ENCODE measurements around the gene DDIAS.
A peak's percentile ranks its signal among the peaks of the same experiment; 100 is the strongest.
"Not testable (repeated sequence)": the region's sequence is repeated elsewhere in the genome, so short reads cannot be mapped to it uniquely, and the experiment has no call there.

The DDIAS gene

DNA sequence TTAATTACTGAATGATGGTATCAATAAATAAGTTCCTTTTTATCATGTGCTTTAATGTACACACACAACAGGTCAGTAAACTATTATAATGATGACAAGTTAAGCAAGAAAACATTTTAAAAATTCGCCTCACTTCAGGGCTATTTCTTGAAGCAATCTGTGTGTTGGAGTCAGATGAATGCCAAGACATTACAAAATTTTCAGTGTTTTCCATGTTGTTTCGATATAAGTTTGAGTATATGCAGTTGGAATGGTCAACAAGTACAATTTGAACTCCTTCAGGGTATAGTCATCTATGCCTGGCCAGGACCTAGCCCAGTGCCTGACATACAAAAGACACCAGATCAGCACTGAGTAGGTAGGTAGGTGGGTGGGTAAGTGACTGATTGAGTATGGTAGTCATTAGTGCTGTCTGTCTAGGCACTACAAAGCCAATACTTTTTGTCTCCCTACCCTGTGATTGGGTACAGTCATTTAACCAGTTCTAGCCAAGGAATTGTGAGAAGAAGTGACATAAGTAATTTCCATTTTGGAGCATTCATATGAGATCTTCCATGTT is 8.8 kb upstream of the DDIAS start:
- DNase-seq, result no peak

DNA sequence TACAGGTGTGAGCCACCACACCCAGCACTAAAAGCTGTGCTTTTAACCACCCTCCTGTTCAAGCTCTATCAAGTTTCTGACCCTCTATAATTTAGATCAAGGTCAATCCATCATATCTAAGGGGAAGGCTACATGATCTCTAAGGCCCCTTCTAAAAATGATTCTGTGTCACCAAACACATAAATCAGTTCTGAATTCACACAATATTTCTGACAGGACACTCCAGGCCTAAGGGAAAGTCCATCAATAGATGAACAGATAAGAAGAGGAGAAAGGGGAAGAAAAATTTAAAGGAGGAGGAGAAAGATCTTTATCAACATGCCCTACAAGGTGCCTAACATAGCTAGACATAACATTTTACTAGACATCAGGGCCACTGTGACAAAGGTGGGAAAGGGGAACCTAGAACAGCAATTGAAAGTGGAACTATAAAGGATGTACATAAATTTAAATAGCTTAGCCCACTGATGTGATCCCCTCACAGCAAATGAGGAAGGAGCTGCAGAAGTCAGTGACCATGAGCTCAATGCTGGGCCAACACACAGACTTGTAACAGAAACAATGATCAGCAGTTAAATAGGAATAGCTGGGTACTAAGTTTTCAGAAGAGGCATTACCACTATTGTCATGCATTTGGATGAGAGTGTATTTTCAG is 6.0 kb upstream of the DDIAS start:
- no peak for DNase-seq

GRCh38 chr11:82896183-82896582 is 5.4 kb upstream of the DDIAS start:
- DNase-seq, result no peak

DNA sequence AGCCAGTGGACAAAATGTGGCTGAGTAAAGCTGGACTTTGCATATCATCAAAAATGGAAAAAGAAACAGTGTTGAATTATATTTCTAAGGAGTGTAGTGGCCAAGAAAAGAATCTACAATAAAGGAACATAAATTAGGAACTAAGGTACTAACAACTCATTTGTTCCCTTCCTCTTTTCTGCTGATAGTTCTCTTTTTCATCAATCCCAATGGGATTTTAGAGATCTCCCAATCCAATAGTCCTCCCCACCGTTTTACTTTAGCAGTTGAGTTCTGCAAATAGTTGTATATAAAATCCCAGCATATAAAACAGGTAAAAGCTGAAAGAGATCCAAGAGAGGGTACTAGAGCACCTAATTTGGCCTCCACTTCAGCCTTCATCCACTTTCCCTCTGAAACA is 3.3 kb upstream of the DDIAS start:
- no peak for DNase-seq

DNA sequence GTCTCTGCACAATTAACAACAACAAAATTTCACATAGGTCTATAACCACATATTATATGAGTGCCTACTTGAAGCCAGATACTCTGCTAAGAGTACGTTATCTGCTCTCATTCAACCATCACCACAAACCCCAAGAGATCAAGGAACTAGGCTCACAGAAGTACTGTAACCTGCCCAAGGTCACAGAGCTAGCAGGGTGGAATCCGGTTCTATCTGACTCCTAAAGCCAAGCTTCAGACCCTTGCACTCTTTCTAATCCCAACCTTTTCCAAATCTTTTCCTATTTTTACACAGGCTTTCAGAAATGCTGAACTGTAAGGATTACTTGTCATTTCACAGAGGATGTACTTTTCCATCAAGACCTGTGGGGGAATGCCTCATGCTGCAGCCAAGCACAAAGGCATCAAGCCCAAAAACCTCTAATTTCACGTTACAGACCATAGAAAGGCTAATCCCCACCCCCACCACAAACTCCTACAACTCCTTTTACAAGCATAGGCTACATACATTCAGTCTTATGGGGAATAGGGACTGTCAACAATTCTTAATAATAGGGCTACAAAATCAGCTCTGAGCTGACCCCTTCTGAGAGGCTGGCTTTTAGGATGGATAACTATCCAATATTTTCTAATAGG is 2.2 kb upstream of the DDIAS start:
- no peak for DNase-seq

DNA sequence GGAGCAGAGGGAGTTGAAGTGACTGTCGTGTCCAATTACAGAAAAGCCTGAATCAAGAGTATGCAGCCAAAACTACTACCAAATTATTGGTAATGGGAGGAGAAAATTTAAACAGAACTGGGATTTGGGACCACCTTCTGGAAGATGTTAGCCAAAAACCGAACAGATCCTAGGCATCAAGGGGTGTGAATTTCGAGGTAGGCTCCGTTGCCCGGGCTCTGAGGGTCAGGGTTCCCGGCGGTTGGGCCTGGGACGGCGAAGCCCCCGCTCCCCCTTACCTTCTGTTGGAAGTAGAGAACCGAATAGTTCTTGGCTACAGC is 1.6 kb upstream of the DDIAS start:
- peak; percentile 20 for DNase-seq

DNA sequence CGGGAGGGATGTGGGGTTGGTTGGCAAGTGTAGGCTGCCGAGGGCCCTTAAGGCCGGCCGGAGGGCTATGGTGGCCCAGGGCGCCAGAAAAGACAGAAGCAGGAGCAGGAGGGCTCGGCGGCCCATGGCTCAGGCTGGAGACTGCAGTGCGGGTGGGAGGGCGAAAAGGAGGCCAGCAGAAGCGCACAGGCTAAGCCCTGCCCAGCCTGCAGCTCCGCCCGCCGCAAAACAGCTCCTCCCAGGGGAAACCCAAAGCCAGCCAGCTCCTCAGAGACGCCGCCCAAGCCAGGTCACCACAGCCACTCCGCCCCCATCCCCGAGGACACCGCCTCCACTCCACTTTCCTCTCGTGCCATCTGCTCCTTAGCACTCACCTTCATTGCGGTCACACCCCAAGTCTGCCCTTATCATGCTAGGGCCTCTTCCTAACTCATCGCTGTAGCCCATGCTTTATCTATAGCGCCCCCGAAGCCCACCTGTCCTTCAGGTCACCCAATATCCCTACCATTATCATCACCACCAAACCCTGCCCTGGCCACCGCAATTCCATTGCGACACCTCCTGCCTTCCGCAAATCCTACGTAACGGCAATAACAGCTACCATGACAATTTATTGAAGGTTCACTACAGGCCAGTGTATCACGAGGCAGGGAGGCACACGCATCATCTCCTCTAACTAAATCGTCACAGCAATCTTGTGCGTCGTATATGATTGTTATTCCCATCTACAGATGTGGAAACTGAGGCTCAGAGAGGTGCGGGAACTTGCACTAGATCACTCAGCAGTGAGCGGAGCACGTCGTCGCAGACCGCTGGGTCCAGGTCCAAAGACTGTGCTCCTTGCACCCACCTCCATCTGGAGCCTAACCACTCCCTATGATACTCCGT is 1.0 kb upstream of the DDIAS start, which contains the start of gene PRCP:
Gene PRCP (minus strand): TSS at position 154 of the 888 bp plus-strand sequence. CDS start 28 bp downstream, at position 126.
- DNase-seq, result peak; percentile 94

- DNase-seq, result no peak
Measured at GRCh38 chr11:82901922-82902485, 468 bp downstream of the DDIAS start.

- no peak for DNase-seq
Measured at GRCh38 chr11:82902880-82903279, 1.3 kb downstream of the DDIAS start.

- no peak for DNase-seq
Measured at GRCh38 chr11:82903843-82904586, 2.5 kb downstream of the DDIAS start.

DNA sequence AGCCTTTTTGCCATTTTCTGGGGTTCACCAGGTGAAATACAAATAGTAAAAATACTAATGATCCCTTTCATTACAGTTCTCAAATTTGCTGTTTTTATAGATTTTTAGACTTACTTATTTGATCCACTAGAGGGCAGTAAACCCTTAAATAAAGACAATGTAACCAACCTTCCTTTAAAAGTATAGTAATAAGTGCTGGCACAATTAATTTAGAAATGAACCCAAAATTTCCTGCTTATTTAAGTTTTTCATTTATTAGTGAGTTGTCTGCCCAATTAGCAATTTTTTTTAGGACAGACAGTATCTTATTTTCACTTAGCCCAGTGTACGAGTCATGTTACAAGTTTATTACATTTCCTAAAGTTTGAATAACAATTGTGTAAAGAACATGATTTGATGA is 4.7 kb downstream of the DDIAS start:
- peak; percentile 74 for DNase-seq

- DNase-seq, result no peak
Measured at GRCh38 chr11:82906931-82907330, 5.4 kb downstream of the DDIAS start.

GRCh38 chr11:82907371-82907770 is 5.8 kb downstream of the DDIAS start:
- no peak for DNase-seq

DNA sequence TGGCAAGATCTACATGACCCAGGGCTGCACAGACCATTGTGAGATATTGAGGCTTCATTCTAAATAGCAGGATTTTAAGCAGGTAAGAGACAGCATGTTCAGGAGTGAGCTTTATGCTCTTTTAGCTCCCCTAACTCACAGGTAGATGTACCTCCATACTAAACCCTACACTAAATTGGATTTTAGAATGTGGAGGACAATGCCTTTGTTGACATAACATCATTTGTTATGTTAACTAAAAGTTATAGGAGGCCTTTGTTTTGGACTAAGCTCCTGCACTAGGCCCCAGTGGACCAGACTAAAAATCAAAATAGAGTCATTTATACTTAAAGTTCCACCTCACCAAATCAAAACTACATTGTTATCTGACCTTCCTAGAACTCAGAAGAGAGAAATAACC is 6.8 kb downstream of the DDIAS start:
- DNase-seq, result no peak

DNA sequence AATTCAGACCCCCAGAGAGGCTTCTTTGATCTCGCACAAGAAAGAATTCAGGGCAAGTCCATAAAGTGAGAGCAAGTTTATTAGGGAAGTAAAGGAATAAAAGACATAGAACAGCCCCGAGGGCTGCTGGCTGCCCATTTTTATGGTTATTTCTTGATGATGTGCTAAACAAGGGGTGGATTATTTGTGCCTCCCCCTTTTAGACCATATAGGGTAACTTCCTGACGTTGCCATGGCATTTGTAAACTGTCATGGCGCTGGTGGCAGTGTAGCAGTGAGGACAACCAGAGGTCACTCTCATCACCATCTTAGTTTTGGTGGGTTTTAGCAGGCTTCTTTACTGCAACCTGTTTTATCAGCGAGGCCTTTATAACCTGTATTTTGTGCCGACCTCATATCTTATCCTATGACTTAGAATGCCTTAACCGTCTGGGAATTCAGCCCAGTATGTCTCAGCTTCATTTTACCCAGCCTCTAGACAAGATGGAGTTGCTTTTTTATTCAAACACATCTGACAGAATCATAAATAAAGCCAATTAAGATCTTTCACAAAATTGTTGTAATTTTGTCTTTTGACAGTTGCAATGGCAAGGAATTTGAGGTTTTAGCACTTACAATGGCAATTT is 7.6 kb downstream of the DDIAS start:
- DNase-seq, result no peak

- not testable (repeated sequence) for DNase-seq
Measured at GRCh38 chr11:82919786-82920185, 18.2 kb downstream of the DDIAS start.

GRCh38 chr11:82920227-82920626 is 18.7 kb downstream of the DDIAS start:
- DNase-seq, result not testable (repeated sequence)

- DNase-seq, result not testable (repeated sequence)
Measured at GRCh38 chr11:82922396-82923173, 21.0 kb downstream of the DDIAS start.

- DNase-seq, result no peak
Measured at GRCh38 chr11:82924522-82925224, 23.1 kb downstream of the DDIAS start.

DNA sequence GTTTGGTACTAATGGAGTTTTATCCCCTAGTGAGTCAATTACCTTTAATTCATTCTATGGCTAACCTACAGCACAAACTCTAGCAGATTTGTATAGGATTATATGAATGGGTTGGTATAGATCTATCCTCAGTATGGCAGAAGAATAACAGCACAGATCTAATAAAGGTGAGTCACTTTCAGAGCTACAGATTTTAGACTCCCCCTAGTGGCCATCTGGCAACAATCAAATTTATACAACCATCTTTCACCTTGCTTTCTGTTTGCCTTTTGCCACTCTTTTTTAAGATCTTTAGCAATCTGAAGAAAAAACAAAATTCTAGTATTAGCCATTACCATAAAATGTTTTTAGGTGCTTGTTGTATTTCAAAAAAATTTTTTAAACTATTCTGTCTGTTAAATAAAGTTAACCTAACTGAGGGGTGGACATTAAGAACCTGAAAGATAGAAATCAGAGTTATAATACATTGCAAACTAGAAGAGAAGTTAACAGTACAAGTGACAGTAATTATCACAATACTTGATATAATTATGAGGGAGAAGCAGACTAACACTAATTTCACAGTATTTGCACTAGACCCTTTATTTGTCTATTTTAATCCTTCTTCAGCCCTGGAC is 25.8 kb downstream of the DDIAS start:
- DNase-seq, result peak; percentile 77
